A673 (cell line): ENCODE data around the gene PAPOLG. TPM values are rescaled to one million over a fixed set of nuclear protein-coding genes. Genes with fewer than 3 reads are reported as not detected.

Experiments used
- BruUV-seq: library from RNA; stranded (reverse); fragments of 400-500 nt; replicated peaks from 2 replicates; lab custom pipeline; 2021; lab: Mats Ljungman, UMichigan
- CTCF ChIA-PET: fragments of 300-600 bp; sonication (Branson Sonifier 250); formaldehyde crosslinking; loops from one replicate; lab custom pipeline; 2022; ENCODE audit warnings: antibody characterized with exemption; lab: Charles Lee
- POLR2A ChIA-PET: fragments of 300-600 bp; sonication (Branson Sonifier 250); formaldehyde crosslinking; loops from one replicate; lab custom pipeline; 2022; ENCODE audit warnings: antibody characterized with exemption; ENCODE audit not compliant: low non-redundant PET; lab: Charles Lee
- DNase-seq: peaks from one replicate; pipeline ENCODE4 v3.0.0-alpha.2; 2015; ENCODE audit warnings: low spot score
- H3K27ac ChIP-seq: fragments of 200-600 bp; sonication (generic); 2 replicates; pipeline ENCODE4 v1.5.1; 2016; ENCODE audit warnings: mixed run types, low read depth, mild to moderate bottlenecking, mixed read lengths, antibody characterized with exemption, low read length; ENCODE audit not compliant: poor library complexity, severe bottlenecking
- H3K27me3 ChIP-seq: fragments of 200-600 bp; sonication (generic); replicated peaks from 2 replicates; pipeline ENCODE4 v1.6.1; 2017; ENCODE audit warnings: mixed run types, low read depth, mild to moderate bottlenecking, mixed read lengths, antibody characterized with exemption, low read length; ENCODE audit not compliant: insufficient read depth, poor library complexity
- H3K36me3 ChIP-seq: fragments of 200-600 bp; sonication (generic); 2 replicates; pipeline ENCODE4 v1.6.1; 2016; ENCODE audit warnings: mixed run types, mild to moderate bottlenecking, mixed read lengths, antibody characterized with exemption, low read length; ENCODE audit not compliant: insufficient read depth, poor library complexity, severe bottlenecking
- H3K4me1 ChIP-seq: fragments of 200-600 bp; sonication (generic); 2 replicates; pipeline ENCODE4 v1.6.1; 2017; ENCODE audit warnings: mixed run types, mild to moderate bottlenecking, mixed read lengths, antibody characterized with exemption, low read length; ENCODE audit not compliant: insufficient read depth, poor library complexity, severe bottlenecking
- H3K4me3 ChIP-seq: fragments of 200-600 bp; sonication (generic); 2 replicates; pipeline ENCODE4 v1.5.1; 2016; ENCODE audit warnings: low read depth, mixed run types, mild to moderate bottlenecking, mixed read lengths, low read length; ENCODE audit not compliant: poor library complexity, severe bottlenecking
- H3K9me3 ChIP-seq: fragments of 200-600 bp; sonication (generic); 2 replicates; pipeline ENCODE4 v1.6.1; 2016; ENCODE audit warnings: mixed run types, low read depth, mild to moderate bottlenecking, mixed read lengths, antibody characterized with exemption, low read length; ENCODE audit not compliant: poor library complexity, severe bottlenecking
- EZH2 ChIP-seq: fragments of 200-600 bp; sonication (generic); IDR thresholded peaks from 2 replicates; pipeline ENCODE4 v1.6.1; 2017; ENCODE audit warnings: borderline replicate concordance, low read depth, mild to moderate bottlenecking, mixed read lengths, antibody characterized with exemption, low read length; ENCODE audit not compliant: poor library complexity, severe bottlenecking
- intact Hi-C: fragments of 100-400 bp; cut with micrococcal nuclease; formaldehyde crosslinking; loops from one replicate; pipeline ENCODE4 v1.10.0; 2022; ENCODE audit not compliant: unreplicated experiment
- total RNA-seq: library from RNA; stranded (reverse); gene quantifications from 2 replicates; pipeline ENCODE4 v1.2.3, GENCODE V29; 2021
- TF ChIP-seq, protein P1 (sequence below): fragments of 300-800, 200-600 bp; sonication (generic); conservative IDR thresholded peaks from 2 replicates; pipeline ENCODE4 v1.5.1; 2017; ENCODE audit warnings: low read depth, mild to moderate bottlenecking, antibody characterized with exemption, low read length, moderate library complexity, mixed read lengths

PAPOLG gene
- total RNA-seq, 1 experiment from 2014 or later, result 17.4 TPM

GRCh38 chr2:60779426-60779825 lies 23.4 kb downstream of the PAPOLG start:
- no peak for DNase-seq
- H3K27me3 ChIP-seq, result no peaks in the 10 kb centered on the region
- no peaks in the 10 kb centered on the region for H3K4me1 ChIP-seq
- no peak overlapping the region for H3K27ac ChIP-seq
- ChIA-PET POLR2A (no interaction called here), CTCF (no interaction called here)
- intact Hi-C loops, result no loop called here
- peaks cover 50% of the 10 kb centered on the region for H3K36me3 ChIP-seq
- no peak overlapping the region for H3K4me3 ChIP-seq
- TF ChIP-seq EZH2, result no peak
- no peaks in the 10 kb centered on the region for H3K9me3 ChIP-seq
- BruUV-seq, result no TSS peak

- no peaks in the 10 kb centered on the region for H3K9me3 ChIP-seq
- no peak overlapping the region for H3K27ac ChIP-seq
- CTCF ChIA-PET, result no interaction called here
- POLR2A ChIA-PET, result interaction anchor here (0.7 kb wide), 1 partner anchor 262 kb away, joined by 24 read pairs; no protein-coding TSS in a partner anchor
- no peaks in the 10 kb centered on the region for H3K27me3 ChIP-seq
- DNase-seq, result no peak
- H3K36me3 ChIP-seq, result peaks cover 53% of the 10 kb centered on the region
- H3K4me1 ChIP-seq, result no peaks in the 10 kb centered on the region
- no peak overlapping the region for H3K4me3 ChIP-seq
- no TSS peak for BruUV-seq
- TF ChIP-seq EZH2, result no peak
- TF ChIP-seq, protein P1, sequence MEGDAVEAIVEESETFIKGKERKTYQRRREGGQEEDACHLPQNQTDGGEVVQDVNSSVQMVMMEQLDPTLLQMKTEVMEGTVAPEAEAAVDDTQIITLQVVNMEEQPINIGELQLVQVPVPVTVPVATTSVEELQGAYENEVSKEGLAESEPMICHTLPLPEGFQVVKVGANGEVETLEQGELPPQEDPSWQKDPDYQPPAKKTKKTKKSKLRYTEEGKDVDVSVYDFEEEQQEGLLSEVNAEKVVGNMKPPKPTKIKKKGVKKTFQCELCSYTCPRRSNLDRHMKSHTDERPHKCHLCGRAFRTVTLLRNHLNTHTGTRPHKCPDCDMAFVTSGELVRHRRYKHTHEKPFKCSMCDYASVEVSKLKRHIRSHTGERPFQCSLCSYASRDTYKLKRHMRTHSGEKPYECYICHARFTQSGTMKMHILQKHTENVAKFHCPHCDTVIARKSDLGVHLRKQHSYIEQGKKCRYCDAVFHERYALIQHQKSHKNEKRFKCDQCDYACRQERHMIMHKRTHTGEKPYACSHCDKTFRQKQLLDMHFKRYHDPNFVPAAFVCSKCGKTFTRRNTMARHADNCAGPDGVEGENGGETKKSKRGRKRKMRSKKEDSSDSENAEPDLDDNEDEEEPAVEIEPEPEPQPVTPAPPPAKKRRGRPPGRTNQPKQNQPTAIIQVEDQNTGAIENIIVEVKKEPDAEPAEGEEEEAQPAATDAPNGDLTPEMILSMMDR, result no peak
- intact Hi-C loops, result no loop called here
Observed at GRCh38 chr2:60780721-60781120, 24.7 kb downstream of the PAPOLG start.

- no peaks in the 10 kb centered on the region for H3K9me3 ChIP-seq
- intact Hi-C loops, result no loop called here
- peaks cover 13% of the 10 kb centered on the region for H3K4me1 ChIP-seq
- H3K27me3 ChIP-seq, result no peaks in the 10 kb centered on the region
- TF ChIP-seq, protein P1, result no peak
- TF ChIP-seq EZH2, result no peak
- no peak overlapping the region for H3K27ac ChIP-seq
- peaks cover 66% of the 10 kb centered on the region for H3K36me3 ChIP-seq
- DNase-seq, result no peak
- no peak overlapping the region for H3K4me3 ChIP-seq
- no TSS peak for BruUV-seq
- ChIA-PET POLR2A (no interaction called here), CTCF (interaction anchor here (1.1 kb wide), 1 partner anchor 206 kb away, joined by 3 read pairs; no protein-coding TSS in a partner anchor)
Observed at GRCh38 chr2:60793169-60793568, 37.1 kb downstream of the PAPOLG start.

DNA sequence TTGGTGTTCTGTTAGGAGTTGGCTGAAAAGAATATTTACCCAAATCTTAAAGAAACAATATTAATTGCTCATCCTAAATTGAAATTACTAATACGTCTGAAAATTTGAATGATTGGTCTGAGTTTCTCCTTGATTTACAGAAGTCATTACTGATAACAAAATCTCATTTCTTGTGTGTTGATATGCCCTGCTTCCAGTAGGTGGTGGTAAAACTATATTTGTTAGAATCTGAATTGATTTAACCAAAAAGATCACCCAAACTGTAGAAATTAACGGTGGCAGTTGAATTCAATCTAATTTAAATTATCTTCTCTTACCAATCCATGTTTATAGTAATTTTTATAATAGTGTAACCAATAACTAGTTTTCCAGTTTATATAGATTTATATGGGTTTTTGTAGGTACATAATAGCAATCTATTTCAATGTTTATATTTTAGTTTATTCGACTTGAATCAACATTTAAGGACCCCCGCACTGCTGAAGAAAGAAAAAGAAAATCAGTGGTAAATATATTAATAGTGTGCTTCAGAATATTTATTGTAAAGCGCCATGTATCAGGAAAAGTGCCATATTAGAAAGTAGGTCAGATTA lies 38.3 kb downstream of the PAPOLG start:
- ChIA-PET CTCF (no interaction called here), POLR2A (no interaction called here)
- no peak overlapping the region for H3K27ac ChIP-seq
- TF ChIP-seq, protein P1, result peak; percentile 68
- no peak for TF ChIP-seq EZH2
- DNase-seq, result peak; percentile 58
- H3K4me3 ChIP-seq, result no peak overlapping the region
- H3K4me1 ChIP-seq, result peaks cover 13% of the 10 kb centered on the region
- no TSS peak for BruUV-seq
- H3K36me3 ChIP-seq, result peaks cover 62% of the 10 kb centered on the region
- no peaks in the 10 kb centered on the region for H3K9me3 ChIP-seq
- H3K27me3 ChIP-seq, result no peaks in the 10 kb centered on the region
- intact Hi-C loops, result loop anchor here (2.0 kb wide), 1 partner anchor 204 kb away; no protein-coding TSS in a partner anchor
